ENCODE results near the gene RRP1B.

The RRP1B gene

DNA sequence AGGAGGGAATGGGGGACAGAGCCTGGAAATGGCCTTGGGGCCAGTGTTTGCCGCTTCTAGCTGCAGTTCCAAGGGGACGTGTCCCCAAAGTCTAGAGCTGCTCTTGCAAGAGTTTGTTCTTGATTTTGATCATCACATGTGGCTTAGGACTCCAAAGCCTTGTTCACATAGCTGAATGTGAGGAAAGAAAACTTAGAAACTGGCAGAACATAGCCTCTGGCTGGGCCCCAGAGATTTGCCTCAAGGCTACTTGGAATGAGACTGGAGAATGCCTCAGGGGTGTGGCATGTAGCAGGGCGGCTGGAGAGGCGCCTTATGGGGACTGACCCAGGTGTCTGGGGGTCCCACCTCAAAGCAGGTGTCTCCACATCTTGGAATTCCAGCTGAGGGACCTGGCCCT lies 61.8 kb downstream of the RRP1B start:
- TF ChIP-seq, protein P1, sequence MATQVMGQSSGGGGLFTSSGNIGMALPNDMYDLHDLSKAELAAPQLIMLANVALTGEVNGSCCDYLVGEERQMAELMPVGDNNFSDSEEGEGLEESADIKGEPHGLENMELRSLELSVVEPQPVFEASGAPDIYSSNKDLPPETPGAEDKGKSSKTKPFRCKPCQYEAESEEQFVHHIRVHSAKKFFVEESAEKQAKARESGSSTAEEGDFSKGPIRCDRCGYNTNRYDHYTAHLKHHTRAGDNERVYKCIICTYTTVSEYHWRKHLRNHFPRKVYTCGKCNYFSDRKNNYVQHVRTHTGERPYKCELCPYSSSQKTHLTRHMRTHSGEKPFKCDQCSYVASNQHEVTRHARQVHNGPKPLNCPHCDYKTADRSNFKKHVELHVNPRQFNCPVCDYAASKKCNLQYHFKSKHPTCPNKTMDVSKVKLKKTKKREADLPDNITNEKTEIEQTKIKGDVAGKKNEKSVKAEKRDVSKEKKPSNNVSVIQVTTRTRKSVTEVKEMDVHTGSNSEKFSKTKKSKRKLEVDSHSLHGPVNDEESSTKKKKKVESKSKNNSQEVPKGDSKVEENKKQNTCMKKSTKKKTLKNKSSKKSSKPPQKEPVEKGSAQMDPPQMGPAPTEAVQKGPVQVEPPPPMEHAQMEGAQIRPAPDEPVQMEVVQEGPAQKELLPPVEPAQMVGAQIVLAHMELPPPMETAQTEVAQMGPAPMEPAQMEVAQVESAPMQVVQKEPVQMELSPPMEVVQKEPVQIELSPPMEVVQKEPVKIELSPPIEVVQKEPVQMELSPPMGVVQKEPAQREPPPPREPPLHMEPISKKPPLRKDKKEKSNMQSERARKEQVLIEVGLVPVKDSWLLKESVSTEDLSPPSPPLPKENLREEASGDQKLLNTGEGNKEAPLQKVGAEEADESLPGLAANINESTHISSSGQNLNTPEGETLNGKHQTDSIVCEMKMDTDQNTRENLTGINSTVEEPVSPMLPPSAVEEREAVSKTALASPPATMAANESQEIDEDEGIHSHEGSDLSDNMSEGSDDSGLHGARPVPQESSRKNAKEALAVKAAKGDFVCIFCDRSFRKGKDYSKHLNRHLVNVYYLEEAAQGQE (IDR thresholded peaks at IDR 0.05; ENCODE audit: insufficient read depth in 1 of 2, low read depth in 2 of 2, low read length in 2 of 2): no peak
- TF ChIP-seq POLR2AphosphoS5 (IDR thresholded peaks at IDR 0.05; ENCODE audit: low read depth, low read length) (no peak), FOXP2 (optimal IDR thresholded peaks at IDR 0.05; ENCODE audit: borderline replicate concordance, extremely low read depth, extremely low read length, insufficient read depth) (no peak), SIN3A (IDR thresholded peaks at IDR 0.05; ENCODE audit: borderline replicate concordance, insufficient read depth, low read length) (no peak), TAF1 (IDR thresholded peaks at IDR 0.05; ENCODE audit: borderline replicate concordance, insufficient read depth, low read length) (no peak)

GRCh38 chr21:43721939-43722338 lies 62.6 kb downstream of the RRP1B start:
- TF ChIP-seq, protein P1 (IDR thresholded peaks at IDR 0.05; ENCODE audit: insufficient read depth in 1 of 2, low read depth in 2 of 2, low read length in 2 of 2): no peak
- TF ChIP-seq TAF1 (IDR thresholded peaks at IDR 0.05; ENCODE audit: borderline replicate concordance, insufficient read depth, low read length) (no peak), POLR2AphosphoS5 (IDR thresholded peaks at IDR 0.05; ENCODE audit: low read depth, low read length) (no peak), SIN3A (IDR thresholded peaks at IDR 0.05; ENCODE audit: borderline replicate concordance, insufficient read depth, low read length) (no peak), FOXP2 (optimal IDR thresholded peaks at IDR 0.05; ENCODE audit: borderline replicate concordance, extremely low read depth, extremely low read length, insufficient read depth) (no peak)

- TF ChIP-seq POLR2AphosphoS5 (IDR thresholded peaks at IDR 0.05; ENCODE audit: low read depth, low read length): no peak
- TF ChIP-seq SIN3A (IDR thresholded peaks at IDR 0.05; ENCODE audit: borderline replicate concordance, insufficient read depth, low read length): no peak
Observed at GRCh38 chr21:43723648-43724047, 64.3 kb downstream of the RRP1B start.

DNA sequence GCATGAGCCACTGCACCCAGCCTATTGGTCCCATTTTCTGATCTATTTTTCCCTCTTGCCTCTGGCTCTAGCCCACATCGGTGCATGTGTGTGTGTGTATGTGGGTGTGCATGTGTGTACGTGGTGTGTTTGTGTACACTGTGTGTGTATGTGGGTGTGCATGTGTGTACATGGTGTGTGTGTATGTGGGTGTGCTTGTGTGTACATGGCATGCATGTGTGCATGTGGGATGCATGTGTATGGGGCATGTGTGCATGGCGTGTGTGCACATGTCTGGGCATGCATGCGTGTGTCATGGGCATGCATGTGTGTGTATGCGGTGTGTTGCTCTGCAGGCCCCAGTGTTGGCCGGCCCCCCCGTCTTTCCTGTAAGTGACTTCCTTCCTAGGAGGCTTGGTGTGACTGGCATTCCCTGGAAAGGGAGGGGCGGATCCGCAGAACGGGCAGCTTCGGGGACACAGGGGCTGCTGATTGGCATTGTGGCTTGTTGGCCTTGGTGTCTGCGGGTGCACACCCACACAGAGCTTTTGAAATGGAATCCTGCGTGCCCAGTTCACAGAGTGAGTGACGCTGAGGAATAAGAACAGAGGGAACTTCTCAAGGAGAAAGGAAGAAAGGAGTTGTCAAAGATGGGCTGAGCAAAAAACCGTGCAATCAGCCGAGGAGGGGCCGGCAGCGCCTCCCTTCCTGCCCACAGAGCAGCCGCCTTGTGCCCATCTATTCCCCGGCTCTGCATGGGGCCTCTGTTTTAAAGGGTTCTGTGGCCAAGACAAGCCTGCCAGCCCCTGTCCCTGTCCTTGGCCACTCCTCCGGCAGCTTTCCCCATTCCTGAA lies 67.5 kb downstream of the RRP1B start:
- TF ChIP-seq FOXP2 (optimal IDR thresholded peaks at IDR 0.05; ENCODE audit: borderline replicate concordance, extremely low read depth, extremely low read length, insufficient read depth) (no peak), TAF1 (IDR thresholded peaks at IDR 0.05; ENCODE audit: borderline replicate concordance, insufficient read depth, low read length) (no peak), POLR2AphosphoS5 (IDR thresholded peaks at IDR 0.05; ENCODE audit: low read depth, low read length) (no peak), SIN3A (IDR thresholded peaks at IDR 0.05; ENCODE audit: borderline replicate concordance, insufficient read depth, low read length) (no peak)
- TF ChIP-seq, protein P1 (IDR thresholded peaks at IDR 0.05; ENCODE audit: insufficient read depth in 1 of 2, low read depth in 2 of 2, low read length in 2 of 2): no peak

- TF ChIP-seq TAF1 (IDR thresholded peaks at IDR 0.05; ENCODE audit: borderline replicate concordance, insufficient read depth, low read length) (no peak), SIN3A (IDR thresholded peaks at IDR 0.05; ENCODE audit: borderline replicate concordance, insufficient read depth, low read length) (no peak), FOXP2 (optimal IDR thresholded peaks at IDR 0.05; ENCODE audit: borderline replicate concordance, extremely low read depth, extremely low read length, insufficient read depth) (no peak), POLR2AphosphoS5 (IDR thresholded peaks at IDR 0.05; ENCODE audit: low read depth, low read length) (no peak)
- TF ChIP-seq, protein P1 (IDR thresholded peaks at IDR 0.05; ENCODE audit: insufficient read depth in 1 of 2, low read depth in 2 of 2, low read length in 2 of 2): no peak
Observed at GRCh38 chr21:43727519-43728153, 68.3 kb downstream of the RRP1B start.

Data from PFSK-1 (cell line).